Astrocyte of the spinal cord (primary cell): ENCODE results near the gene PACS1.

Experiments
- DNase-seq: peaks from one replicate; pipeline ENCODE4 v3.0.0; 2011; ENCODE audit warnings: low read depth, low spot score
- H3K4me3 ChIP-seq: 2 replicates; pipeline ENCODE4 v1.5.1; 2011; ENCODE audit warnings: low read depth, mild to moderate bottlenecking, low read length, moderate library complexity
- CTCF ChIP-seq: IDR thresholded peaks from 2 replicates; pipeline ENCODE4 v1.5.1; 2012; ENCODE audit warnings: low read depth, mild to moderate bottlenecking, low read length, inconsistent platforms
- in situ Hi-C: cut with HindIII; loops from 2 replicates; pipeline ENCODE4 v1.10.0; 2017; ENCODE audit warnings: low sequenced_read_pairs

Gene PACS1

GRCh38 chr11:66068154-66068821 lies 1.8 kb upstream of the PACS1 start:
- in situ Hi-C loops, result no loop called here
- peak; percentile 94 for TF ChIP-seq CTCF
- DNase-seq, result peak; percentile 62
- no peak overlapping the region for H3K4me3 ChIP-seq

GRCh38 chr11:66068923-66069714 lies 953 bp upstream of the PACS1 start:
- DNase-seq, result peak; percentile 44
- TF ChIP-seq CTCF, result peak; percentile 21

GRCh38 chr11:66070604-66071380 lies 720 bp downstream of the PACS1 start:
- DNase-seq, result peak; percentile 51
- peak overlapping the region; percentile 72 for H3K4me3 ChIP-seq
- in situ Hi-C loops, result no loop called here
- no peak for TF ChIP-seq CTCF

More at GRCh38 chr11:66068923-66069714, 953 bp upstream of the PACS1 start:
- peak overlapping the region; percentile 31 for H3K4me3 ChIP-seq
- in situ Hi-C loops, result no loop called here

- TF ChIP-seq CTCF, result no peak
Measured at GRCh38 chr11:66071381-66071801, 1.3 kb downstream of the PACS1 start.

GRCh38 chr11:66072081-66072480 lies 2.0 kb downstream of the PACS1 start:
- in situ Hi-C loops, result no loop called here

More at GRCh38 chr11:66071381-66071801, 1.3 kb downstream of the PACS1 start:
- H3K4me3 ChIP-seq, result peak overlapping the region; percentile 72
- in situ Hi-C loops, result no loop called here
- DNase-seq, result no peak

More at GRCh38 chr11:66072081-66072480, 2.0 kb downstream of the PACS1 start:
- no peak overlapping the region for H3K4me3 ChIP-seq
- DNase-seq, result no peak
- TF ChIP-seq CTCF, result no peak
